Eye (tissue), 1 donor: Measurements from ENCODE around the gene USP24.
A peak's percentile ranks its signal among the peaks of the same experiment; 100 is the strongest.
"Not testable (repeated sequence)": the region's sequence is repeated elsewhere in the genome, so short reads cannot be mapped to it uniquely, and the experiment has no call there.

Experiments
- DNase-seq: peaks from one replicate; pipeline ENCODE4 v3.0.0-alpha.2; 2015

Gene USP24

GRCh38 chr1:55026682-55027081, 188.5 kb downstream of the USP24 start:
- DNase-seq: not testable (repeated sequence)

DNA sequence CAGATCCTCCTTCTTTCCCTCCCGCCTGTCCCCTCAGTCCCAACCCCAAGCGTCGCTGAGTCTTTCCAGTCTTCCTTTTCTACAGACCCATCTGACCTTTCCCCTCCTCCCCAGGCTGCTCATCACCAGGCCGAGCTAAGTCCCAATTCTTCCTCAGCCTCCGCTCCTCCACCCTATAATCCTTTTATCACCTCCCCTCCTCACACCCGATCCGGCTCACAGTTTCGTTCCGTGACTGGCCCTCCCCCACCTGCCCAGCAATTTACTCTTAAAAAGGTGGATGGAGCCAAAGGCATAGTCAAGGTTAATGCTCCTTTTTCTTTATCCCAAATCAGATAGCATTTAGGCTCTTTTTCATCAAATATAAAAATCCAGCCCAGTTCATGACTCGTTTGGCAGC, 191.0 kb downstream of the USP24 start:
- DNase-seq: not testable (repeated sequence)

GRCh38 chr1:55021942-55022546, 193.1 kb downstream of the USP24 start:
- peak; percentile 93 for DNase-seq

- no peak for DNase-seq
These were observed 196.8 kb downstream of the USP24 start for GRCh38 chr1:55018395-55018794.
